ENCODE data around the gene ERCC4. TPM values are rescaled to one million over a fixed set of nuclear protein-coding genes. Genes with fewer than 3 reads are reported as not detected.

Gene ERCC4
- total RNA-seq, 1 experiment from 2014 or later: 18.8 TPM

GRCh38 chr16:13883276-13883675 is 36.7 kb upstream of the ERCC4 start:
- TF ChIP-seq CTCF (conservative IDR thresholded peaks at IDR 0.05; ENCODE audit: low read depth, low read length) (no peak), EZH2 (IDR thresholded peaks at IDR 0.05; ENCODE audit: borderline replicate concordance, low read depth, low read length, poor library complexity, severe bottlenecking) (no peak)
- Histone ChIP-seq H3K27me3 (replicated peaks; ENCODE audit: insufficient read depth, low read depth, low read length, poor library complexity) (peaks cover 13% of the 10 kb centered on the region), H3K27ac (ENCODE audit: low read depth, low read length, poor library complexity, severe bottlenecking) (no peak overlapping the region), H3K36me3 (ENCODE audit: insufficient read depth, low read length, poor library complexity, severe bottlenecking) (no peaks in the 10 kb centered on the region), H3K9me3 (ENCODE audit: low read depth, low read length, poor library complexity, severe bottlenecking) (no peaks in the 10 kb centered on the region), H3K4me1 (ENCODE audit: insufficient read depth, low read length, poor library complexity, severe bottlenecking) (no peaks in the 10 kb centered on the region), H3K4me3 (ENCODE audit: low read depth, low read length, poor library complexity, severe bottlenecking) (no peak overlapping the region)
- ChIA-PET CTCF (no interaction called here), POLR2A (ENCODE audit: low non-redundant PET) (no interaction called here)
- no TSS peak for BruUV-seq (replicated peaks)
- no peak for DNase-seq (ENCODE audit: low spot score)
- intact Hi-C loops (cut with micrococcal nuclease; ENCODE audit: unreplicated experiment): no loop called here

DNA sequence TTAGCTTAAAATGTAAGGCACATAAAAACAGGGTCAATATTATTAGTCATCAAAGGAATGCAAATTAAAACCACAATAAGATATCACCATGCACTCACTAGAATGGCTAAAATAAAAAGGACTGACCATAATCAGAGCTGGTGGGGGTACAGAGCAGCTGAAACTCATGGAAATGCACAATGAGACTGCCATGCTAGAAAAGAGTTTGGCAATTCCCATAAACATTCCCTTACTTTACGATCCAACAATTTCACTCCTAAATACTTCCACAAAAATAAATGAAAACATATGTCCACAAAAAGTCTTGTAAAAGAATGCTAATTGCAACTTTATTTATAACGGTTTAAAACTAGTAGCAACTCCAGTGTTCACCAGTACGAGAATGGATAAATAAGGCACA is 36.1 kb upstream of the ERCC4 start:
- Histone ChIP-seq H3K27ac (ENCODE audit: low read depth, low read length, poor library complexity, severe bottlenecking) (no peak overlapping the region), H3K27me3 (replicated peaks; ENCODE audit: insufficient read depth, low read depth, low read length, poor library complexity) (peaks cover 16% of the 10 kb centered on the region), H3K4me3 (ENCODE audit: low read depth, low read length, poor library complexity, severe bottlenecking) (no peak overlapping the region), H3K9me3 (ENCODE audit: low read depth, low read length, poor library complexity, severe bottlenecking) (no peaks in the 10 kb centered on the region), H3K36me3 (ENCODE audit: insufficient read depth, low read length, poor library complexity, severe bottlenecking) (no peaks in the 10 kb centered on the region), H3K4me1 (ENCODE audit: insufficient read depth, low read length, poor library complexity, severe bottlenecking) (no peaks in the 10 kb centered on the region)
- POLR2A ChIA-PET (ENCODE audit: low non-redundant PET): no interaction called here
- no TSS peak for BruUV-seq (replicated peaks)
- CTCF ChIA-PET: no interaction called here
- TF ChIP-seq EZH2 (IDR thresholded peaks at IDR 0.05; ENCODE audit: borderline replicate concordance, low read depth, low read length, poor library complexity, severe bottlenecking) (no peak), CTCF (conservative IDR thresholded peaks at IDR 0.05; ENCODE audit: low read depth, low read length) (no peak)
- intact Hi-C loops (cut with micrococcal nuclease; ENCODE audit: unreplicated experiment): no loop called here
- DNase-seq (ENCODE audit: low spot score): no peak

- TF ChIP-seq EZH2 (IDR thresholded peaks at IDR 0.05; ENCODE audit: borderline replicate concordance, low read depth, low read length, poor library complexity, severe bottlenecking): no peak
- TF ChIP-seq CTCF (conservative IDR thresholded peaks at IDR 0.05; ENCODE audit: low read depth, low read length): no peak
- ChIA-PET POLR2A (ENCODE audit: low non-redundant PET) (no interaction called here), CTCF (no interaction called here)
- no peaks in the 10 kb centered on the region for H3K36me3 ChIP-seq (ENCODE audit: insufficient read depth, low read length, poor library complexity, severe bottlenecking)
- H3K27me3 ChIP-seq (replicated peaks; ENCODE audit: insufficient read depth, low read depth, low read length, poor library complexity): peaks cover 16% of the 10 kb centered on the region
- no peaks in the 10 kb centered on the region for H3K9me3 ChIP-seq (ENCODE audit: low read depth, low read length, poor library complexity, severe bottlenecking)
- BruUV-seq (replicated peaks): no TSS peak
- H3K4me1 ChIP-seq (ENCODE audit: insufficient read depth, low read length, poor library complexity, severe bottlenecking): no peaks in the 10 kb centered on the region
- H3K4me3 ChIP-seq (ENCODE audit: low read depth, low read length, poor library complexity, severe bottlenecking): no peak overlapping the region
- intact Hi-C loops (cut with micrococcal nuclease; ENCODE audit: unreplicated experiment): no loop called here
- no peak for DNase-seq (ENCODE audit: low spot score)
- no peak overlapping the region for H3K27ac ChIP-seq (ENCODE audit: low read depth, low read length, poor library complexity, severe bottlenecking)
Observed at GRCh38 chr16:13885700-13886099, 34.3 kb upstream of the ERCC4 start.

All from A673 (cell line).